HG03280 (cell line): ENCODE data around the gene FAM156A.
"Not testable (repeated sequence)": the region's sequence is repeated elsewhere in the genome, so short reads cannot be mapped to it uniquely, and the experiment has no call there.

ENCODE experiments used
- ATAC-seq: cut with Tn5 transposase; IDR thresholded peaks from one replicate; pipeline ENCODE4 v1.9.1; 2021; ENCODE audit warnings: mild to moderate bottlenecking, moderate library complexity; ENCODE audit not compliant: unreplicated experiment

The FAM156A gene

DNA sequence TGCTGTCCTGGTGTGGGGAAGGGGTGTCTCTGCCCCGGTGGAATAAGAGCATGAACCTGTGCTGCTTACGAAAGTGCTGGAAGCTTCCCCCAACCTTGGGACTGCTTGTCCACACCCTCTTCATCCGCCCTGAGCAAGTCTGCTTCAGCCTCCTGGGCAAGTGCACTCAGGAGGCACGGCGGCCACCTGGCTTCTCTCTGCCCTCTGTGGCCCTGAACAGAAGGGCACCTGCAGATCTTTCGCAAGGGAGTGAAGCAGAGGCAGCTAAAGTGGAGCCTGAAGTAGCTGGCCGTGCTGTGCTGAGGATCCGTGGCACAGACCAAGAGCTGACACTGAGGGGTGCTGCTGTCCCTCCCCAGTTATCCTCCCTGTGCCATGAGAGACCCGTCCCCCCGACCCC lies 9.6 kb upstream of the FAM156A start:
- ATAC-seq = not testable (repeated sequence)

DNA sequence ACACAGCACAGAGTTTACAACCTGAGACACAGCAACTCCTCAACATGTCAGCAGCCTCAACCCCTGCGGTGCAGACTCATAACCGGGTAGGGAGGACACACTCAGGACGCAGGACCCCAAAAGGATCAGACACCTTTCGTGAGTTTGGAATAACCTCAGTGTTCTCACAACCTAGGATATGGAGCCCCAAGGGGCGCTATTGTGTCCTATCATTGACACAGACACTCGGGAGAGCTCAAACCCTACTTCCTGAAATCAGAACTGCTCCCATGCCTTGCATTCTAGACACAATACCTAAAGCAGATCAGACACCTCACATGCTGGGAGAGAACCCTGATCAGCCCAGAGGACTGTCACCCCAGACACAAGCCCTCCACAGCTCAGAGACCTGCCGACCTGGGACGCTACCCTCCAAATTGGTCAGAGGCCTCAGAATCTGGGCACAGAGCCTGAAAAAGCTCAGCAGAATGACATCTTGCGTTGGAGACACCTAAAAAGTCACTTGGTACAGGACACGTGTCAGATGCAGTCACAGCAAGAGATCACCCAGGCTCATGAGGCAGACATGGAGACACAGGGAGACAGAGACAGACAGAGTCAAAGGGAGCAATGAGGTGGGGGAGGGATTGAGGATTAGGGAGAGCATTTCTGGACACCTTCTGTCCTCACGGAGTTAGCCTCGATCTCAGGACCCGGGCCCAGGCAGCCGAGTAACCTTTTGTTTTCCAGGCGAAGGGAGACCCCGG lies 8.8 kb upstream of the FAM156A start:
- not testable (repeated sequence) for ATAC-seq

DNA sequence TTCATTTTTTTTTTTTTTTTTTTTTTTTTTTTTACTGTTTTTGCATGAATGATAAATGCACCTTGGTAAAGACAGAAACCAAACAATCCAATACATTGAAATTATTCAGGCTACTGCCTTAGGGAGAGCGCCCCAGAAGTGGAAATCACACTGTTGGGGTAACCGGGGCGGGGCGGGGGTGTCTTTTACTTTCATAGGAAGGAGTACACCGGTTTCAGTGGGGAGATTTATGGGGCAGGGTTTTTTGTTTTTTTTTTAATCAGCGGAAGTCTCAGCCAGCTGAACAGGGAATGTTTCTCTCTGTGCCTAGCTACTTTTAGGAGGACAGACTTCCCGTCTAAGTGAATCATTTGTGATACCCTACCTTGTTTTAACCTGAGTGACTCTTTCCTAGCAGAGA lies 643 bp upstream of the FAM156A start:
- peak; percentile 13 for ATAC-seq

DNA sequence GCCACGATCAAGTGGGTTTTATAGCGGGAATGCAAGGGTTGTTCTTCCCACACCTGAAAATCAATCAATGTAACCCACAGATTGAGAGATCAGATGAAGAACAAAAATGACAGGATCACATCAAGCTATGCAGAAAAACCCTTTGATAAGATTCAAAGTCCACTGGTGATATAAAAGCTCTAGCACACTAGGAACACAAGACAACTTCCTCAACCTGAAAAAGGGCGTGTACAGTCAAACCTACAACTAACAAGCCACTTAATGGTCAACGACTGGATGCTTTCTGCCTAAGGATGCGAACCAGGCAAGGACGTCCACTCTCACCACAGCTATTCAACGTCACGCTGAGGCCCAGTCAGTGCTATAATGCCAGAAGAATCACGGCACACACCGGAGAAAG lies 8.4 kb downstream of the FAM156A start:
- ATAC-seq = not testable (repeated sequence)

DNA sequence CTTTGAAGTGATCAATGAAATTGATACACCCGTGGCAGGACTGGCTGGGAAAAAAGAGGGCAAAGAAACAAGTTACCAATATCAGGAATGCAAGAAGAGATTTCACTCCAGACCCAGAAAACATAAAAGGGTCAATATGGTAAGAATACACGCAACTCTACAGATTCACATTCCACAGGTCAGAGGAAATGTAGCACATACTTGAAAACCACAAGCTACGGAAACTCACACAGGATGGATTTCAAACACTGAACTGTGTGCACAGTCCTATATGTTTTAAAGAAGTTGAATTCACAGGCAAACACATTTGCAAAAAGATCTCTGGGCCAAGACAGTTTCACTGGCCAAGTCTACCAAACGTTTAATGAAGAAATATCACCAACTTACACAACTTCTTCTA lies 9.0 kb downstream of the FAM156A start:
- ATAC-seq = not testable (repeated sequence)

DNA sequence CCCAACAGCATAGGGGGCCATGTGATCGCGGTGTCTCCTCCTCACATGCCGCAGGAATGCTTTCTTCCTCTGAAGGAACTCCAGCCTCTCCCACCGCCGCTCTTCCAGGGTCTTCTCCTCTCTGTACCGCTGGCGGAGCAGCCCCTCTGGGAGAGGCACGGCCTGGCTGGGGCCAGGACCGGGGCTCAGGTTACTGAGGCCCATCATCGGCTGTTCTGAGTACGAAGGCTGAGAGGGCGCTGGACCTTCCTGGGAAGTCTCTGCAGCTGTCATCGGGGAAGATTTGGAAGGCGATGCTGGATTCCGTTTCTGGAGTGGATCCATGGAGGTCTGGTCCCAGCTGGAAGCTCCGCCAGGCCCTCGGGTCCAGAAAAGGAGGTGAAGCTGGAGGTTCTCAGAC lies 10.1 kb downstream of the FAM156A start:
- not testable (repeated sequence) for ATAC-seq

DNA sequence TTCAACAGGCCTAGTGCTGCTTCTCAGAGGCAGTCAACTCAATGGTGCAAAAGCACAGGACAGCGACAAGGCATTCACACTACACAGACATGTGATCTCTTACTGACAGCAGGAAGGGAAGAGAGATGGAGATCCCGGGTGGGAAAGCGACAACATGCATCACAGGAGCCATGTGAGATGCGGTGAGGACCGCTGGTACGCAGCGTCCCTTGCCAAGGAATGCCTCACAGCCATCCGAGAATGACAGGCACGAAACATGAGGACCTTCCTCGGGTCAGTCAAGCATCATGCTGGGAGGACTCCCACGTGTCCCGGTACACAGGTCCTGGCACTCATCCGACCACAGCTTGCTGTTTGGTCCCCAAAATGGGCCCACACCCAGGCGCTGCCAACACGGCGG lies 10.8 kb downstream of the FAM156A start:
- not testable (repeated sequence) for ATAC-seq

DNA sequence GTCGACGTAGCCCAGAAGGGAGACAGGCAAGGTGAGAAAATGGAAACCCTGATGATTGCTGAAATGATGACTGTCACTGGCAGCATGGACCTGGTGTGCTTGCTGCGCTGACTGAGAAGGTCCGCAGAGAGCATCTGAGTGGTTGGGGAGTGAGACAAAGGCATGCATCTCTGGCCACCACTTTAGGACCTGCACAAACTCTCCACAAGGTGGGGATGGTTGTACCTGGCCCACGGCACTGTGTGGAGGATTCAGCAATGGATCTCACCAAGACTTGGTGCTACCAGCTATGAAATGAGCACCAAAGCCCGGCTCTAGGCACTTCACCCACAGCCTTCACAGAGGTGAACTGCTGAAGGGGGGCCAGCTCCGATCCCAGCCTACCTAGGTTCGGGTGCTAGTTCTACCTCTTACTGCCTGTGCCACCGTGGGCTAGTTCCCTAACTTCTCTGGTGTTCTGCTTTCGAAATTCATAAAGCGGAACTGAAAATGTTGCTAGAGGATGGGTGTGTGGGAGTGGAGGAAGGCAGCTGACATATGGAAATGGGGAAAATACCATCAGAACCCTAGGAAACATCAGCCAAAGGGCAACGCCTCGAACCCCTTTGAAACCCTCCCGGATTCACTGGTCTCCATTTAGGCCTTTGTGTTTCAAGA lies 12.4 kb downstream of the FAM156A start:
- ATAC-seq = not testable (repeated sequence)

DNA sequence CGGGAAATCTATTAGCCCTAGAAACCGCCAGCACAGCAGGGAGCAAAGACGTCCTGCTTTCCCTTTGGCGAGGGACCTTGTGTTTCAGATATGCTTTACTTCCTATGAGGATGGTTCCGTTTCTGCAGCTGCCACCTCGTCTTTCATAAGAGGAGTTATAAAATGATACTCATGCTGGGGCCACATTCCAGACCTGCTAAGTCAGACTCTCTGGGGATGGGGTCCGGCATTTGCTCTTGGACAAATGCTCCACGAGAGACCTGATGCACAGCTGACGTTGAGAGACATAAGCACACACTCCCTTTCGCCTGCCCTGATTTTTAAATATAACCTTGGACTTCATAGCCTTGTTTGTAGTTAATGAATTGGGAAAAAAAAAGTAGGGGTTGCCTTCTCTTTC lies 16.6 kb downstream of the FAM156A start:
- not testable (repeated sequence) for ATAC-seq

DNA sequence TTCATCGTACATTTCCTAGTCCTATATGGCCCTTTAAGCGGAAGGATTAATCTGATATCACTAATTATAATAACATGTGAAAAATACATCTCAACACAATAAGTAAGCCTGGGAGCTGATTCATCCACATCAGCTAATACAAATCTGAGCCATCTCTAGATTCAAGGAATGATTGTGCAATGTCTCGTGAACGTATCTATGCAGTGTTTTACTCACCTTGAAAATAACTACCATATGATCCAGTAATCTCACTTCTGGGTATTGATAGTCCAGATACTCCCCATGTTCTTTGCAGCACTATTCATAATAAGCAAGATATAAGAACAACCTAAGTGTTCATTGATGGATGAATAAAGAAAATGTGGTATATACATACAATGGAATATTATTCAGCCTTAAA lies 17.6 kb downstream of the FAM156A start:
- not testable (repeated sequence) for ATAC-seq

DNA sequence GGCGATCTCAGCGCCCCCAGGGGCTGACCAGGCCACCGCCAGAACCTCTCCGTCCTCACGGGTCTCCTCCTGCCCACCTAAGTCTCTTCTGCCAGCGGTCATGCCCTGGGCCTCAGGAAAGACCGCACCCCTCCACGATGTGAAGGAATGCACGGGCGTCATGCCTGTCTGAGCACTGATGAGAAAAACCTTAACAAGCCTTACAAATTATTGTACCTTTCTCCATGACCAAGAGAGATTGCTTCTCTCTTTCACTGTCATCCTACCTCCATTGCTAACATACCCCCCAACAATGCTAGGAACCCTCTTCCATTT lies 22.9 kb downstream of the FAM156A start:
- not testable (repeated sequence) for ATAC-seq

DNA sequence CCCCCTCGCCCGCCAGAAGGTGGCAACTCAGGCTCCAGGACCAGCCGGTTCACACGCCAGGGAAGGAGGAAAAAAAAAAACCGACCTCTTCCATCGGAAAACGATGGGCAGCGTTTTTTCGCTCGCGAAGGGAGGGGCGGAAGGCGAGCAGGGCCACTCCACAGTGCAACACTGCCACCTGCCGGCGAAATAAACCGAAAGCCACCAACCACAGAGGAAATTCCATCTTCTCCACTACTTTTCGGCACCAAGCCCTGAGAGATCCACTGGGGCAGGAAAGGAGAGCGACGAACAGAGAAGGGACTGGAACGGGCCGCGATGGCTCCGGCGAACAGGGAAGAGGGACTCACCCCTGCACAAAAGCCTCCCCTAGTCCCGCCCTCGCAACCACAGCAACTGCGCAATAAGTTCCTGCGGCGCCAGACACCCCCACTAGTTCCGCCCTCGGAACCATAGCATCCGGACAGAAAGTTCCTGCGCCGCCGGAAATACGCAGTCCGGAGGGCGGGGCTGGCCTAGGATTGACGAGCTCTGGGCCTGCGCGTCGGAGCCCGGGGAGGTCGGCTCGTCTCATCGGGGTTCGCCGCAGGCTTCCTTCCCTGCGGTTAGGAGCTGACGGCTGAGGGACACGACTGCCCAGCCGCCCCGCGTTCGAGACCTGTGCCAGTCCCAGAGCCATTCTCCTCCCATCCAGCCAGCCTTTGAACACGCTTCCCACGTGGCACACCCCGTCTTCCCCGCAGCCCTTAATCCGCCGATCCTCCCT lies 23.4 kb downstream of the FAM156A start:
- peak; percentile 91 for ATAC-seq

DNA sequence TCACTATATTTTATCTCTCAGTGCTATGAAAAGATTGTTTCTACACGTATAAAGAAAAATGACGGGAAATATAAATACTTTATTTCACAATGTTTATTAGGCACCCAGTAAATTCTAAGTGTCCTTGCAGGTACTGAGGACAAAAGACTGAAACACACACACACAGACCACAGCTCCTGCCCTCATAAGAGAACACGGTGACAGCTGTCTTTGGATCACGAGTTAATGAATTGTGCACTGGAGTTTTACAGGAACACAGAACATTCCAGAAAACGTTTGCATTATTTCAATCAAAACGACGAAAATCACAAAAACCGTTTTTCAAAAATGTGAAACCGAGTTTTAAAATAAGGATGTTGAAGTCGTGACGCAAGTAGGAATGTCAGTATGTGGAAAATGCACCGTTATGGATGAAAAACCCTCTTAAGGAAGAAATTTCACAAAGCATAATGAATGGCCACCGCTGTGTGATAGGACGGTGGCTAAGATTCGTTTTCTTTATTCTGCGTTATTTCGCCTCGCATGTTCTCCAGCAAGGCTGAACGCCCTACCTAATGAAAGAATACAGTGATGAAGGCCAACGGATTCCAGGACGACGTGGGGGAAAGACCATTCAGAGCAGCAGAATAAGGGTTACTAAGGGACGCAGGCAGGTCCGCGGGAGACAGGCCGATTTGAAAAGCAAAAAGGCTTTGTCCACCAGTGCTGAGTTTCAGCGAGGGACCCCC lies 24.2 kb downstream of the FAM156A start:
- ATAC-seq = peak; percentile 21

DNA sequence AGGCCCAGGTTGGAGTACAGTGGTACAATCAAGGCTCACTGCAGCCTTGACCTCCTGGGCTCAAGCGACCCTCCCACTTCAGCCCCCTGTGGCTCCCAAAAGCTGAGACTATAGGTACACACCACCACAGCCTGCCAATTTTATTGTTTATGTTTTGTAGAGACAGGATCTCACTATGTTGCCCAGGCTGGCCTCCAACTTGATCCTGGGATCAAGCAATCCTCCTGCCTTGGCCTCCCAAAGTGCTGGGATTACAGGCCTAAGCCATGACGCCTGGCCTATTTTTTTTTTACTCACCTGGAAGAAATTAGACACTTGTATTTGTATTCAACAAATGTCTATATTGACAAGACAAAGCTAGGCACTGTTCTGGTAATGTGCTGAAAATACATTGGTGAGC lies 25.1 kb downstream of the FAM156A start:
- no peak for ATAC-seq

DNA sequence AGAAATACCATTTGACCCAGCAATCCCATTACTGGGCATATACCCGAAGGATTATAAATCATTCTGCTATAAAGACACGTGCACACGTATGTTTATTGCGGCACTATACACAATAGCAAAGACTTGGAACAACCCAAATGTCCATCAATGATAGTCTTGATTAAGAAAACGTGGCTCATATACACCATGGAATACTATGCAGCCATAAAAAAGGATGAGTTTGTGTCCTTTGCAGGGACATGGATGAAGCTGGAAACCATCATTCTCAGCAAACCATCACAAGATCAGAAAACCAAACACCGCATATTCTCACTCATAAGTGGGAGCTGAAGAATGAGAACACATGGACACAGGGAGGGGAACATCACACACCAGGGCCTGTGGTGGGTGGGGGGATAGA lies 28.1 kb downstream of the FAM156A start:
- not testable (repeated sequence) for ATAC-seq

DNA sequence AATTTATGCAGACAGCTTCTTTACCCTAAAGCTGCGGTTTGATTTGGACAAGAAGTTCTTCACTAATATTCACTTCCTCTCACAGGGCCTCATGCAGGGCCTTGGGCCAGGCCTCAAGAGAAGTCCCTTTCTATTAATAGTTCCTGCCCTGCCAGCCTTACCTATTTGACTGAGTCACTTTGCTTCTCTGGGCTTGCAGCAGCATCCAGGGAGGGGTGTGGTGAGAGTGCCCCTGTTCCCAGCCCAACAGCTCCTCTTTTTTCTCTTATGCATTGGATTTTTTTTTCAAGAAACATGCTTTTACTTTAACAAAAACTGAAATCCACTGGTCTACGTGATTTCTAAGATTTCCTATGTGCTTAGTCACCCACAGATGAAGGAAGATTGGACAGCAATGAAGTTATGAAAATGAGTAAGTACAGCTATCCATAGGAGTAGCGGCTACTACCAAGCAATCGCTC lies 34.5 kb downstream of the FAM156A start:
- no peak for ATAC-seq

DNA sequence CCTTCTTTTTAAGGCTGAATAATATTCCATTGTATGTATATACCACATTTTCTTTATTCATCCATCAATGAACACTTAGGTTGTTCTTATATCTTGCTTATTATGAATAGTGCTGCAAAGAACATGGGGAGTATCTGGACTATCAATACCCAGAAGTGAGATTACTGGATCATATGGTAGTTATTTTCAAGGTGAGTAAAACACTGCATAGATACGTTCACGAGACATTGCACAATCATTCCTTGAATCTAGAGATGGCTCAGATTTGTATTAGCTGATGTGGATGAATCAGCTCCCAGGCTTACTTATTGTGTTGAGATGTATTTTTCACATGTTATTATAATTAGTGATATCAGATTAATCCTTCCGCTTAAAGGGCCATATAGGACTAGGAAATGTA lies 43.6 kb downstream of the FAM156A start:
- ATAC-seq = not testable (repeated sequence)

DNA sequence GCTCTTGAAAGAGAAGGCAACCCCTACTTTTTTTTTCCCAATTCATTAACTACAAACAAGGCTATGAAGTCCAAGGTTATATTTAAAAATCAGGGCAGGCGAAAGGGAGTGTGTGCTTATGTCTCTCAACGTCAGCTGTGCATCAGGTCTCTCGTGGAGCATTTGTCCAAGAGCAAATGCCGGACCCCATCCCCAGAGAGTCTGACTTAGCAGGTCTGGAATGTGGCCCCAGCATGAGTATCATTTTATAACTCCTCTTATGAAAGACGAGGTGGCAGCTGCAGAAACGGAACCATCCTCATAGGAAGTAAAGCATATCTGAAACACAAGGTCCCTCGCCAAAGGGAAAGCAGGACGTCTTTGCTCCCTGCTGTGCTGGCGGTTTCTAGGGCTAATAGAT lies 44.6 kb downstream of the FAM156A start:
- ATAC-seq = not testable (repeated sequence)

DNA sequence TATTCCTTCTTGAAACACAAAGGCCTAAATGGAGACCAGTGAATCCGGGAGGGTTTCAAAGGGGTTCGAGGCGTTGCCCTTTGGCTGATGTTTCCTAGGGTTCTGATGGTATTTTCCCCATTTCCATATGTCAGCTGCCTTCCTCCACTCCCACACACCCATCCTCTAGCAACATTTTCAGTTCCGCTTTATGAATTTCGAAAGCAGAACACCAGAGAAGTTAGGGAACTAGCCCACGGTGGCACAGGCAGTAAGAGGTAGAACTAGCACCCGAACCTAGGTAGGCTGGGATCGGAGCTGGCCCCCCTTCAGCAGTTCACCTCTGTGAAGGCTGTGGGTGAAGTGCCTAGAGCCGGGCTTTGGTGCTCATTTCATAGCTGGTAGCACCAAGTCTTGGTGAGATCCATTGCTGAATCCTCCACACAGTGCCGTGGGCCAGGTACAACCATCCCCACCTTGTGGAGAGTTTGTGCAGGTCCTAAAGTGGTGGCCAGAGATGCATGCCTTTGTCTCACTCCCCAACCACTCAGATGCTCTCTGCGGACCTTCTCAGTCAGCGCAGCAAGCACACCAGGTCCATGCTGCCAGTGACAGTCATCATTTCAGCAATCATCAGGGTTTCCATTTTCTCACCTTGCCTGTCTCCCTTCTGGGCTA lies 48.9 kb downstream of the FAM156A start:
- ATAC-seq = not testable (repeated sequence)

DNA sequence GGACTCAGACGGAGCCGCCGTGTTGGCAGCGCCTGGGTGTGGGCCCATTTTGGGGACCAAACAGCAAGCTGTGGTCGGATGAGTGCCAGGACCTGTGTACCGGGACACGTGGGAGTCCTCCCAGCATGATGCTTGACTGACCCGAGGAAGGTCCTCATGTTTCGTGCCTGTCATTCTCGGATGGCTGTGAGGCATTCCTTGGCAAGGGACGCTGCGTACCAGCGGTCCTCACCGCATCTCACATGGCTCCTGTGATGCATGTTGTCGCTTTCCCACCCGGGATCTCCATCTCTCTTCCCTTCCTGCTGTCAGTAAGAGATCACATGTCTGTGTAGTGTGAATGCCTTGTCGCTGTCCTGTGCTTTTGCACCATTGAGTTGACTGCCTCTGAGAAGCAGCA lies 50.4 kb downstream of the FAM156A start:
- ATAC-seq = not testable (repeated sequence)

DNA sequence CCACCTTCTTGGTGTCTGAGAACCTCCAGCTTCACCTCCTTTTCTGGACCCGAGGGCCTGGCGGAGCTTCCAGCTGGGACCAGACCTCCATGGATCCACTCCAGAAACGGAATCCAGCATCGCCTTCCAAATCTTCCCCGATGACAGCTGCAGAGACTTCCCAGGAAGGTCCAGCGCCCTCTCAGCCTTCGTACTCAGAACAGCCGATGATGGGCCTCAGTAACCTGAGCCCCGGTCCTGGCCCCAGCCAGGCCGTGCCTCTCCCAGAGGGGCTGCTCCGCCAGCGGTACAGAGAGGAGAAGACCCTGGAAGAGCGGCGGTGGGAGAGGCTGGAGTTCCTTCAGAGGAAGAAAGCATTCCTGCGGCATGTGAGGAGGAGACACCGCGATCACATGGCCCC lies 51.2 kb downstream of the FAM156A start:
- ATAC-seq = not testable (repeated sequence)
